ENCODE measurements around the gene NPTN. TPM values are rescaled to one million over a fixed set of nuclear protein-coding genes. Genes with fewer than 3 reads are reported as not detected.

NPTN gene
- polyA plus RNA-seq, 1 experiment: 195 TPM

GRCh38 chr15:73677146-73677607 is 44.0 kb upstream of the NPTN start:
- POLR2A ChIA-PET: no interaction called here
- no peak for DNase-seq (ENCODE audit: low read depth, low spot score)

GRCh38 chr15:73674587-73674986 is 41.4 kb upstream of the NPTN start:
- no peaks in the 10 kb centered on the region; the same call in 1 of the 2 replicates for H3K9me3 ChIP-seq (ENCODE audit: control insufficient read depth, insufficient read depth, low read length)
- no peak overlapping the region for H3K27ac ChIP-seq (ENCODE audit: low read depth, low read length)
- TF ChIP-seq, protein P1, sequence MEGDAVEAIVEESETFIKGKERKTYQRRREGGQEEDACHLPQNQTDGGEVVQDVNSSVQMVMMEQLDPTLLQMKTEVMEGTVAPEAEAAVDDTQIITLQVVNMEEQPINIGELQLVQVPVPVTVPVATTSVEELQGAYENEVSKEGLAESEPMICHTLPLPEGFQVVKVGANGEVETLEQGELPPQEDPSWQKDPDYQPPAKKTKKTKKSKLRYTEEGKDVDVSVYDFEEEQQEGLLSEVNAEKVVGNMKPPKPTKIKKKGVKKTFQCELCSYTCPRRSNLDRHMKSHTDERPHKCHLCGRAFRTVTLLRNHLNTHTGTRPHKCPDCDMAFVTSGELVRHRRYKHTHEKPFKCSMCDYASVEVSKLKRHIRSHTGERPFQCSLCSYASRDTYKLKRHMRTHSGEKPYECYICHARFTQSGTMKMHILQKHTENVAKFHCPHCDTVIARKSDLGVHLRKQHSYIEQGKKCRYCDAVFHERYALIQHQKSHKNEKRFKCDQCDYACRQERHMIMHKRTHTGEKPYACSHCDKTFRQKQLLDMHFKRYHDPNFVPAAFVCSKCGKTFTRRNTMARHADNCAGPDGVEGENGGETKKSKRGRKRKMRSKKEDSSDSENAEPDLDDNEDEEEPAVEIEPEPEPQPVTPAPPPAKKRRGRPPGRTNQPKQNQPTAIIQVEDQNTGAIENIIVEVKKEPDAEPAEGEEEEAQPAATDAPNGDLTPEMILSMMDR (IDR thresholded peaks at IDR 0.05; ENCODE audit: low read depth, low read length): no peak
- no peak overlapping the region for H3K4me3 ChIP-seq (ENCODE audit: low read depth, low read length)
- H3K27me3 ChIP-seq (ENCODE audit: control insufficient read depth, insufficient read depth, low read length): peaks cover 39% of the 10 kb centered on the region
- ChIA-PET CTCF (interaction anchor here (2.5 kb wide), 1 partner anchor 38 kb away, joined by 13 read pairs; no protein-coding TSS in a partner anchor), POLR2A (no interaction called here)
- no peak for DNase-seq (ENCODE audit: low read depth, low spot score)

More at GRCh38 chr15:73677146-73677607, 44.0 kb upstream of the NPTN start:
- TF ChIP-seq, protein P1 (IDR thresholded peaks at IDR 0.05; ENCODE audit: low read depth, low read length): peak; percentile 86
- H3K27ac ChIP-seq (ENCODE audit: low read depth, low read length): no peak overlapping the region
- peaks cover 27% of the 10 kb centered on the region for H3K27me3 ChIP-seq (ENCODE audit: control insufficient read depth, insufficient read depth, low read length)
- no peaks in the 10 kb centered on the region; the same call in 1 of the 2 replicates for H3K9me3 ChIP-seq (ENCODE audit: control insufficient read depth, insufficient read depth, low read length)
- no peak overlapping the region for H3K4me3 ChIP-seq (ENCODE audit: low read depth, low read length)
- CTCF ChIA-PET: interaction anchor here (0.6 to 5.1 kb wide), 15 partner anchors 9 to 513 kb away, joined by 3 to 92 read pairs (median 5); no protein-coding TSS in a partner anchor

DNA sequence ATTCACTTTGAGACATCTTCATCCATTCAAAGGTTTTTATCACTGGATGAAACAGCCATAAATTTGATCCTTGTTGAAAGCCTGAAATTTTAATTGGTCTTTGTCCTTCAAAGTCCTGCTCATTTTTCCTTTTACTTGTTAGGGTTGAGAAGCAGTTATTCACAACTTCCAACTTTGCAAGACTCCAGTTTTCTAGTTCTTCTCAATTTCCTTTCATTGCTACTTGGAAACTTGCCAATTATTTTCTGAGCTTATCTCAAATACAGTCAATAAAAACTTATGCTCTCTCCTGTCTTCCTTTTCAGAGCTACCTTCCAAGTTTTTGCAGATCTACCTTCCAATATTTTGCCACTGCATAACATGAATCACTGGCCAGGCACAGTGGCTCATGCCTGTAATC is 27.3 kb upstream of the NPTN start:
- TF ChIP-seq, protein P1 (IDR thresholded peaks at IDR 0.05; ENCODE audit: low read depth, low read length): no peak
- Histone ChIP-seq H3K4me3 (ENCODE audit: low read depth, low read length) (no peak overlapping the region), H3K9me3 (ENCODE audit: control insufficient read depth, insufficient read depth, low read length) (no peaks in the 10 kb centered on the region), H3K27me3 (ENCODE audit: control insufficient read depth, insufficient read depth, low read length) (peaks cover 19% of the 10 kb centered on the region), H3K27ac (ENCODE audit: low read depth, low read length) (no peak overlapping the region)
- CTCF ChIA-PET: interaction anchor here (1.0 to 1.5 kb wide), 3 partner anchors 24 to 100 kb away, joined by 6 read pairs; no protein-coding TSS in a partner anchor
- POLR2A ChIA-PET: no interaction called here
- no peak for DNase-seq (ENCODE audit: low read depth, low spot score)

DNA sequence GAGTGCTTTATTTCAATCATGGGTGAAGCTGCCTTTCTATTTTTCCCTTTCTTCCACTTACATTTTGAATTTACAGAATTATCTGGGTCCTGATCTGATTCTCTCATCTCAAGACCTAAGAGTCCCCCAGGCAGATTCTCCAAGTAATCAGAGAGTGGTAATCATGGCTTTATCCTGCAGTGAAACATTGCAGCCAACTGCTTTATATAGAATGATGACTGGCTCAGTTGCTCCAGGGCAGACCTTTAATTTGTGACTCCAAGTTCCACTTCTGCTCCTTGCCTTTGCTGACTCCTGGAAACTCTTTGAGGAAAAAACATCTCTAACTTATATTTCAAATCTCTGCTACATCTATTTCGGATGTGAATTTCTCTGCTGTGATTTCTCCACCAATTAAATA is 25.5 kb upstream of the NPTN start:
- Histone ChIP-seq H3K9me3 (ENCODE audit: control insufficient read depth, insufficient read depth, low read length) (no peaks in the 10 kb centered on the region), H3K4me3 (ENCODE audit: low read depth, low read length) (no peak overlapping the region), H3K27ac (ENCODE audit: low read depth, low read length) (no peak overlapping the region), H3K27me3 (ENCODE audit: control insufficient read depth, insufficient read depth, low read length) (peaks cover 16% of the 10 kb centered on the region)
- ChIA-PET CTCF (no interaction called here), POLR2A (no interaction called here)
- DNase-seq (ENCODE audit: low read depth, low spot score): no peak
- TF ChIP-seq, protein P1 (IDR thresholded peaks at IDR 0.05; ENCODE audit: low read depth, low read length): no peak

- no peak overlapping the region for H3K27ac ChIP-seq (ENCODE audit: low read depth, low read length)
- POLR2A ChIA-PET: no interaction called here
Measured at GRCh38 chr15:73655724-73656123, 22.5 kb upstream of the NPTN start.

More at GRCh38 chr15:73655724-73656123, 22.5 kb upstream of the NPTN start:
- TF ChIP-seq, protein P1 (IDR thresholded peaks at IDR 0.05; ENCODE audit: low read depth, low read length): no peak
- CTCF ChIA-PET: no interaction called here
- no peak for DNase-seq (ENCODE audit: low read depth, low spot score)
- no peak overlapping the region for H3K4me3 ChIP-seq (ENCODE audit: low read depth, low read length)
- H3K9me3 ChIP-seq (ENCODE audit: control insufficient read depth, insufficient read depth, low read length): no peaks in the 10 kb centered on the region; the same call in 1 of the 2 replicates
- peaks cover 11% of the 10 kb centered on the region for H3K27me3 ChIP-seq (ENCODE audit: control insufficient read depth, insufficient read depth, low read length)

All from AG04450 (cell line).